CD4-positive, alpha-beta T cell (primary cell): ENCODE data around the gene MPIG6B. TPM values are rescaled to one million over a fixed set of nuclear protein-coding genes. Genes with fewer than 3 reads are reported as not detected.

ENCODE experiments used
- ATAC-seq: fragments of 200-7000 bp; cut with Tn5 transposase; one replicate; pipeline ENCODE4 v1.10.0; 2022; ENCODE audit warnings: mild to moderate bottlenecking; ENCODE audit not compliant: poor library complexity
- CTCF ChIA-PET: fragments of 350-600 bp; sonication (Branson Sonifier 250); formaldehyde crosslinking; loops from one replicate; lab custom pipeline; 2021; ENCODE audit warnings: antibody characterized with exemption, inconsistent platforms; lab: Charles Lee
- POLR2A ChIA-PET: fragments of 350-600 bp; sonication (Branson Sonifier 250); formaldehyde crosslinking; loops from one replicate; lab custom pipeline; 2021; ENCODE audit warnings: antibody characterized with exemption, inconsistent platforms; lab: Charles Lee
- DNase-seq, 14 experiments: peaks; one replicate each; pipeline ENCODE4 v3.0.0-alpha.2; 2013 to 2020; ENCODE audit warnings: mixed read lengths in 2 of 14
- H3K27ac ChIP-seq, 2 donors: one replicate each; pipeline versions ENCODE4 v1.5.1 to v1.7.0; 2013; ENCODE audit warnings: low read length in 2 of 2, low read depth in 1 of 2, mild to moderate bottlenecking in 1 of 2
- H3K27me3 ChIP-seq, 2 experiments: 1 replicate in 1 of 2; 2 replicates in 1 of 2; pipeline versions ENCODE4 v1.6.1 to v1.7.0; 2013; ENCODE audit warnings: low read length in 2 of 2, control low read depth in 1 of 2, mild to moderate bottlenecking in 1 of 2, moderate library complexity in 1 of 2; ENCODE audit not compliant: insufficient read depth in 2 of 2, control insufficient read depth in 1 of 2
- H3K36me3 ChIP-seq: one replicate; pipeline ENCODE4 v1.6.1; 2013; ENCODE audit warnings: low read length, control low read depth; ENCODE audit not compliant: insufficient read depth
- H3K4me1 ChIP-seq: one replicate; pipeline ENCODE4 v1.6.1; 2013; ENCODE audit warnings: low read length, control low read depth; ENCODE audit not compliant: insufficient read depth
- H3K4me3 ChIP-seq: one replicate; pipeline ENCODE4 v1.5.1; 2013; ENCODE audit warnings: mild to moderate bottlenecking, low read length, moderate library complexity
- H3K9me3 ChIP-seq, 2 experiments: 1 replicate in 1 of 2; 2 replicates in 1 of 2; pipeline versions ENCODE4 v1.6.1 to v1.7.0; 2013; ENCODE audit warnings: low read length in 2 of 2, mild to moderate bottlenecking in 2 of 2, control low read depth in 1 of 2, moderate library complexity in 1 of 2; ENCODE audit not compliant: control insufficient read depth in 1 of 2, insufficient read depth in 1 of 2
- H3K27ac Mint-ChIP-seq: one replicate; pipeline ENCODE4 v1.8.0; 2020; ENCODE audit warnings: mixed read lengths
- H3K27me3 Mint-ChIP-seq: one replicate; pipeline ENCODE4 v1.8.0; 2021; ENCODE audit warnings: mixed read lengths
- H3K36me3 Mint-ChIP-seq: one replicate; pipeline ENCODE4 v1.8.0; 2021; ENCODE audit warnings: low read depth, mixed read lengths
- H3K4me1 Mint-ChIP-seq: one replicate; pipeline ENCODE4 v1.8.0; 2021; ENCODE audit warnings: low read depth, mixed read lengths
- H3K4me3 Mint-ChIP-seq: one replicate; pipeline ENCODE4 v1.8.0; 2020; ENCODE audit warnings: mild to moderate bottlenecking, mixed read lengths
- H3K9me3 Mint-ChIP-seq: one replicate; pipeline ENCODE4 v1.8.0; 2020; ENCODE audit warnings: mixed read lengths
- CTCF ChIP-seq: fragments of 200-600 bp; IDR thresholded peaks from one replicate; pipeline ENCODE4 v1.8.0; 2022; ENCODE audit warnings: antibody characterized with exemption, mild to moderate bottlenecking
- intact Hi-C, 2 experiments: fragments of 100-400 bp; cut with DNase I in 1 of 2; cut with micrococcal nuclease in 1 of 2; formaldehyde crosslinking; loops; one replicate each; pipeline versions ENCODE4 v1.15.1 to v1.9.0; 2023 to 2025; cut with DNase I, micrococcal nuclease
- total RNA-seq, 174 experiments: library from RNA in 2 of 174; stranded (reverse) in 2 of 174; gene quantifications; one replicate each; pipeline ENCODE4 v1.2.3 and lab custom pipeline; 2021 to 2026

MPIG6B gene
- total RNA-seq, 2 experiments from 2014 or later = 0.11 to 0.17 TPM

DNA sequence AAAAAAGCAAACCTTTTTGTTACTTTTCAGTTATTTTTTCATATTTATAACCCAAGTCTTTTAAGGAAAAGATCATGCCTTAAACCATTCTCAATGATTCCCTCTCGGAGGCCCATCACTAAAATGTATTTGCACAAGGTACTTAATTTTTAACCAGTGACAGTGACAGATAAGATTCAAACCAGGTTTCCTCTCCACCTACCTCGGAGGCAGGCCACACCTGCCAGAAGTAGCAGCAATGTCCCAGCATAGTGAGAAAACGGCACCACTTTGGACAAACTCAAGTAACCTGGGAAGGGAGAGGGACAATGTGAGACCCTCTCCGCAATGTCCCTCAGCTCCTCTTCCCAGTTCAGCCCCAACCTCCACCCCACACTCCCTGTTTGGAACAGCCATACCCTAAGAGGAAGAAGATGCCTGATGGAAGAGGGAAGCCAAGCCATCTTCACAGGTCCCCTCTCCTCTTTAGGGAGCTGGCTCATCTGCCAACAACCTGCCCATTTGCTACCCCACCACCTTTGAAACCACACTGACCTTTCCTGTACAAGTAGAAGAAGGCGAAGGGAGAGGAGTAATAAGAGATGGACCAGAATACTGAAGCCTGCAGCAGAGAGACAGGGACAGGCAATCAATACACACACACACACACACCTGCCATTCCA, 22.3 kb upstream of the MPIG6B start:
- intact Hi-C loops = loop anchor here in 1 of 2 experiments (5.0 kb wide), 1 partner anchor 36 kb away; the partner anchor contains the start of gene CLIC1
- H3K36me3 ChIP-seq = peaks cover 33% of the 10 kb centered on the region
- peaks cover 35% of the 10 kb centered on the region for H3K4me1 ChIP-seq
- no peak for TF ChIP-seq CTCF
- ChIA-PET POLR2A (no interaction called here), CTCF (interaction anchor here (1.7 kb wide), 1 partner anchor 29 kb away, joined by 3 read pairs; no protein-coding TSS in a partner anchor)
- H3K4me1 Mint-ChIP-seq = peaks cover 44% of the 10 kb centered on the region
- H3K27me3 Mint-ChIP-seq = no peaks in the 10 kb centered on the region
- H3K27ac Mint-ChIP-seq = peak overlapping the region; percentile 94
- DNase-seq (no peak), ATAC-seq (no peak)
- H3K4me3 Mint-ChIP-seq = peak overlapping the region; percentile 94
- H3K9me3 Mint-ChIP-seq = no peaks in the 10 kb centered on the region
- no peak overlapping the region for H3K27ac ChIP-seq
- H3K9me3 ChIP-seq = no peaks in the 10 kb centered on the region
- H3K36me3 Mint-ChIP-seq = peaks cover 54% of the 10 kb centered on the region
- no peak overlapping the region for H3K4me3 ChIP-seq
- no peaks in the 10 kb centered on the region for H3K27me3 ChIP-seq

- H3K9me3 ChIP-seq = no peaks in the 10 kb centered on the region
- POLR2A ChIA-PET = interaction anchor here (1.7 to 2.2 kb wide), 7 partner anchors 37 to 161 kb away, joined by 8 to 22 read pairs (median 14); partner anchors contain the start of genes BAG6, CSNK2B, DDX39B and GPANK1
- ATAC-seq = no peak
- Mint-ChIP-seq H3K4me3 (peak overlapping the region; percentile 94), H3K9me3 (no peaks in the 10 kb centered on the region), H3K27ac (peak overlapping the region; percentile 94), H3K27me3 (no peaks in the 10 kb centered on the region), H3K4me1 (peaks cover 44% of the 10 kb centered on the region), H3K36me3 (peaks cover 45% of the 10 kb centered on the region)
- intact Hi-C loops = loop anchor here (2.0 to 5.0 kb wide), 3 partner anchors 35 to 37 kb away; partner anchors contain the start of genes CLIC1 (in 1 of the 2) and GPANK1 (in 1 of the 2)
- peaks cover 35% of the 10 kb centered on the region for H3K4me1 ChIP-seq
- peaks cover 26% of the 10 kb centered on the region for H3K36me3 ChIP-seq
- H3K27ac ChIP-seq = peak overlapping the region in 1 of 2 donors; percentile 98
- H3K27me3 ChIP-seq = no peaks in the 10 kb centered on the region
- CTCF ChIA-PET = interaction anchor here (1.1 to 1.7 kb wide), 3 partner anchors 21 to 39 kb away, joined by 3 to 10 read pairs (median 3); partner anchors contain the start of gene LY6G5C
- no peak for TF ChIP-seq CTCF
- peak overlapping the region; percentile 67 for H3K4me3 ChIP-seq
- peak in 1 of 14 experiments; percentile 16 for DNase-seq
Observed at GRCh38 chr6:31701666-31702404, 21.3 kb upstream of the MPIG6B start.

- H3K27me3 ChIP-seq = no peaks in the 10 kb centered on the region
- H3K36me3 ChIP-seq = peaks cover 20% of the 10 kb centered on the region
- DNase-seq = no peak
- H3K9me3 Mint-ChIP-seq = no peaks in the 10 kb centered on the region
- TF ChIP-seq CTCF = no peak
- no peaks in the 10 kb centered on the region for H3K9me3 ChIP-seq
- H3K27me3 Mint-ChIP-seq = no peaks in the 10 kb centered on the region
- CTCF ChIA-PET = interaction anchor here (1.1 to 1.5 kb wide), 2 partner anchors 21 to 39 kb away, joined by 3 to 10 read pairs; partner anchors contain the start of gene LY6G5C
- peak overlapping the region; percentile 67 for H3K4me3 ChIP-seq
- ATAC-seq = peak; percentile 7
- H3K4me1 Mint-ChIP-seq = peaks cover 39% of the 10 kb centered on the region
- H3K27ac ChIP-seq = peak overlapping the region; percentile 95 to 98
- peaks cover 40% of the 10 kb centered on the region for H3K36me3 Mint-ChIP-seq
- peak overlapping the region; percentile 94 for H3K4me3 Mint-ChIP-seq
- intact Hi-C loops = loop anchor here (2.0 to 5.0 kb wide), 3 partner anchors 35 to 38 kb away; partner anchors contain the start of genes CLIC1 (in 1 of the 2) and GPANK1 (in 1 of the 2)
- H3K27ac Mint-ChIP-seq = peak overlapping the region; percentile 94
- peaks cover 35% of the 10 kb centered on the region for H3K4me1 ChIP-seq
- POLR2A ChIA-PET = interaction anchor here (0.6 to 2.6 kb wide), 20 partner anchors 9 to 1160 kb away, joined by 3 to 22 read pairs (median 8); partner anchors contain the start of genes BAG6, CSNK2B, DDAH2 and DDX39B
Observed at GRCh38 chr6:31702405-31702818, 20.8 kb upstream of the MPIG6B start.
